HCT116 (cell line): ENCODE data around the gene PDGFA. TPM values are rescaled to one million over a fixed set of nuclear protein-coding genes. Genes with fewer than 3 reads are reported as not detected.

Source experiments
- ATAC-seq: fragments of 200-7000 bp; cut with Tn5 transposase; 2 replicates; pipeline ENCODE4 v1.9.1; 2020; ENCODE audit warnings: mild to moderate bottlenecking, moderate library complexity
- BruUV-seq: library from RNA; stranded (reverse); fragments of 400-500 nt; replicated peaks from 2 replicates; lab custom pipeline; 2021; lab: Mats Ljungman, UMichigan
- CTCF ChIA-PET: fragments of 300-600 bp; sonication (Branson Sonifier 250); formaldehyde crosslinking; loops from one replicate; lab custom pipeline; 2021; ENCODE audit warnings: antibody characterized with exemption; lab: Charles Lee
- POLR2A ChIA-PET: fragments of 300-600, 350-600 bp; sonication (Branson Sonifier 250); formaldehyde crosslinking; loops from one replicate; lab custom pipeline; 2021; ENCODE audit warnings: antibody characterized with exemption; lab: Charles Lee
- RAD21 ChIA-PET, 2 experiments: fragments of 300-600 bp; sonication (Branson Sonifier 250); formaldehyde crosslinking; loops; one replicate each; lab custom pipeline; 2023; ENCODE audit warnings: low total read pairs in 2 of 2; ENCODE audit not compliant: uncharacterized antibody in 2 of 2, unreplicated experiment in 2 of 2, low non-redundant PET in 1 of 2; lab: Charles Lee
- DNase-seq: peaks from one replicate; pipeline ENCODE4 v3.0.0-alpha.2; 2010; ENCODE audit warnings: low read depth, low spot score
- H2AFZ ChIP-seq: fragments of 200-600 bp; shearing (Covaris generic), sonication (generic); 2 replicates; pipeline ENCODE4 v1.6.1; 2017; ENCODE audit warnings: low read depth, mixed run types, mixed read lengths, antibody characterized with exemption, low read length; ENCODE audit not compliant: poor library complexity, severe bottlenecking
- H3K27ac ChIP-seq: 2 replicates; pipeline ENCODE4 v1.5.1; 2012; ENCODE audit warnings: low read depth, low read length
- H3K27me3 ChIP-seq: fragments of 200-600 bp; sonication (generic); 2 replicates; pipeline ENCODE4 v1.6.1; 2016; ENCODE audit warnings: mixed run types, low read length, mixed read lengths; ENCODE audit not compliant: insufficient read depth
- H3K36me3 ChIP-seq, 2 experiments: fragments of 200-500 bp in 1 of 2; fragments of 200-600 bp in 1 of 2; sonication (Bioruptor generic) in 1 of 2; sonication (generic) in 1 of 2; 2 replicates each; pipeline versions ENCODE4 v1.5.1 to v1.6.1; 2014 to 2016; ENCODE audit warnings: low read length in 2 of 2, inconsistent platforms in 1 of 2, mixed read lengths in 1 of 2, mixed run types in 1 of 2; ENCODE audit not compliant: insufficient read depth in 2 of 2, control insufficient read depth in 1 of 2
- H3K4me1 ChIP-seq, 2 experiments: fragments of 200-600 bp in 1 of 2; sonication (generic) in 1 of 2; 2 replicates each; pipeline versions ENCODE4 v1.5.1 to v1.6.1; 2012 to 2017; ENCODE audit warnings: low read length in 2 of 2, inconsistent platforms in 1 of 2, mild to moderate bottlenecking in 1 of 2, mixed read lengths in 1 of 2, mixed run types in 1 of 2, moderate library complexity in 1 of 2; ENCODE audit not compliant: insufficient read depth in 2 of 2, control insufficient read depth in 1 of 2
- H3K4me2 ChIP-seq: fragments of 200-600 bp; sonication (generic); 2 replicates; pipeline ENCODE4 v1.6.1; 2017; ENCODE audit warnings: mixed run types, low read length, mixed read lengths
- H3K4me3 ChIP-seq, 2 experiments: fragments of 200-600 bp in 1 of 2; sonication (generic) in 1 of 2; replicated peaks in 1 of 2; 2 replicates each; pipeline ENCODE4 v1.5.1; 2011 to 2016; ENCODE audit warnings: low read length in 2 of 2, control low read depth in 1 of 2, low read depth in 1 of 2, mild to moderate bottlenecking in 1 of 2, mixed read lengths in 1 of 2, mixed run types in 1 of 2
- H3K79me2 ChIP-seq: fragments of 200-600 bp; sonication (generic); 2 replicates; pipeline ENCODE4 v1.6.1; 2017; ENCODE audit warnings: mild to moderate bottlenecking, mixed run types, low read length, moderate library complexity, mixed read lengths; ENCODE audit not compliant: insufficient read depth
- H3K9ac ChIP-seq: fragments of 200-600 bp; sonication (generic); 2 replicates; pipeline ENCODE4 v1.6.1; 2016; ENCODE audit warnings: low read length, mixed read lengths
- H3K9me2 ChIP-seq: fragments of 200-600 bp; sonication (generic), shearing (Covaris generic); 2 replicates; pipeline ENCODE4 v1.6.1; 2017; ENCODE audit warnings: mixed run types, mild to moderate bottlenecking, moderate library complexity; ENCODE audit not compliant: insufficient read depth
- H3K9me3 ChIP-seq, 2 experiments: fragments of 200-500 bp in 1 of 2; fragments of 200-600 bp in 1 of 2; sonication (Bioruptor generic) in 1 of 2; sonication (generic) in 1 of 2; 2 replicates each; pipeline ENCODE4 v1.6.1; 2014 to 2017; ENCODE audit warnings: low read length in 2 of 2, mixed read lengths in 2 of 2, inconsistent platforms in 1 of 2, low read depth in 1 of 2, mild to moderate bottlenecking in 1 of 2, mixed run types in 1 of 2, moderate library complexity in 1 of 2; ENCODE audit not compliant: control insufficient read depth in 1 of 2, insufficient read depth in 1 of 2
- H4K20me1 ChIP-seq: fragments of 200-600 bp; sonication (generic), shearing (Covaris generic); 2 replicates; pipeline ENCODE4 v1.6.1; 2017; ENCODE audit warnings: mixed run types, mild to moderate bottlenecking, moderate library complexity; ENCODE audit not compliant: insufficient read depth
- EZH2 ChIP-seq: fragments of 200-600 bp; sonication (generic); IDR thresholded peaks from 2 replicates; pipeline ENCODE4 v1.6.1; 2017; ENCODE audit warnings: antibody characterized with exemption, mixed run types
- EZH2phosphoT487 ChIP-seq: fragments of 200-600 bp; IDR thresholded peaks from 2 replicates; pipeline ENCODE4 v1.6.1; 2018; ENCODE audit warnings: antibody characterized with exemption, borderline replicate concordance
- JUND ChIP-seq: IDR thresholded peaks from 2 replicates; pipeline ENCODE4 v1.6.1; 2012
- SIN3A ChIP-seq: IDR thresholded peaks from 2 replicates; pipeline ENCODE4 v1.6.1; 2012; ENCODE audit warnings: low read depth
- SP1 ChIP-seq: IDR thresholded peaks from 2 replicates; pipeline ENCODE4 v1.6.1; 2012; ENCODE audit warnings: low read depth
- TCF7L2 ChIP-seq: IDR thresholded peaks from 2 replicates; pipeline ENCODE4 v1.7.0; 2011; ENCODE audit warnings: borderline replicate concordance, inconsistent platforms; ENCODE audit not compliant: insufficient read depth, insufficient read length; ENCODE audit errors: extremely low read depth
- ZFX ChIP-seq: fragments of 450-650 bp; IDR thresholded peaks from 2 replicates; pipeline ENCODE4 v1.6.1; 2017
- ZNF274 ChIP-seq: fragments of 200-500 bp; sonication (Bioruptor generic); IDR thresholded peaks from 2 replicates; pipeline ENCODE4 v1.6.1; 2014; ENCODE audit warnings: mild to moderate bottlenecking, low read depth, low read length, inconsistent platforms
- intact Hi-C: fragments of 100-400 bp; cut with micrococcal nuclease; formaldehyde crosslinking; loops from 2 replicates; pipeline ENCODE4 v1.10.0; 2022
- total RNA-seq: library from RNA; stranded (reverse); gene quantifications from one replicate; pipeline ENCODE4 v1.2.1, GENCODE V29; 2021; ENCODE audit not compliant: unreplicated experiment
- TF ChIP-seq, protein P1 (sequence below): IDR thresholded peaks from 2 replicates; pipeline ENCODE4 v1.6.1; 2012; ENCODE audit warnings: low read depth

Gene PDGFA
- total RNA-seq, 1 experiment from 2014 or later, result 44.7 TPM

DNA sequence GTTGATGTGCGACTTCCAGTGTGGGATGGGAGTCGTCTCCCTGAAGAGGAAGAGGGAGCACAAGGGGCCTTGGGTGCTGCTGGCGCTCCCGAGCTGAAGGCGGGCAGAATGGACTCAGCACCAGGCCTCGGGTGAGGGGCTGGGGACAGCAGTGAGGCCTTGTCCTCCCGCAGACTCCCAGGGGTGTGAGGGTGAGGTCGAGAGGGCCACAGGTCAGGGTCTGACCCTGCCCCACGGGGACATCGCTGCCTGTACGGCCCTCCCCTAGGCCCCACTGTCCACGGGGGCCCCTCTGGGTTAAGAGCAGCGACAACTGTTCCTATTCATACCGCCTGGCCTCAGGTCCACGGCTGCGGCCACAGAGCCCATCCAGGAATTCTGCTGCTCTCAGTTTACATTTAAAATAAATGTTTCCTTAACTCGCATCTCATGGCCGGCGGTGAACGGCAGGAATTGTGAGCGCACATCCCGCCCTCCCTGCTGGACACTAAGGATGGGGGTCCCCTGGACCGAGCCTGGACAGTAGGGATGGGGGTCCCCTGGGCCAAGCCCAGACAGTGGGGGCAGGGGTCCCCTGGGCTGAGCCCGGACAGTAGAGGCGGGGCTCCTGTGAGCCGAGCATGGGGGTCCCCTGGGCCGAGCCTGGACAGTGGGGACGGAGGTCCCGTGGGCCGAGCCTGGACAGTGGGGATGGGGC lies 61.7 kb downstream of the PDGFA start:
- intact Hi-C loops, result no loop called here
- TF ChIP-seq JUND (no peak), ZNF274 (no peak), EZH2 (no peak), SP1 (no peak), EZH2phosphoT487 (no peak), SIN3A (no peak), TCF7L2 (no peak), ZFX (no peak)
- TF ChIP-seq, protein P1, sequence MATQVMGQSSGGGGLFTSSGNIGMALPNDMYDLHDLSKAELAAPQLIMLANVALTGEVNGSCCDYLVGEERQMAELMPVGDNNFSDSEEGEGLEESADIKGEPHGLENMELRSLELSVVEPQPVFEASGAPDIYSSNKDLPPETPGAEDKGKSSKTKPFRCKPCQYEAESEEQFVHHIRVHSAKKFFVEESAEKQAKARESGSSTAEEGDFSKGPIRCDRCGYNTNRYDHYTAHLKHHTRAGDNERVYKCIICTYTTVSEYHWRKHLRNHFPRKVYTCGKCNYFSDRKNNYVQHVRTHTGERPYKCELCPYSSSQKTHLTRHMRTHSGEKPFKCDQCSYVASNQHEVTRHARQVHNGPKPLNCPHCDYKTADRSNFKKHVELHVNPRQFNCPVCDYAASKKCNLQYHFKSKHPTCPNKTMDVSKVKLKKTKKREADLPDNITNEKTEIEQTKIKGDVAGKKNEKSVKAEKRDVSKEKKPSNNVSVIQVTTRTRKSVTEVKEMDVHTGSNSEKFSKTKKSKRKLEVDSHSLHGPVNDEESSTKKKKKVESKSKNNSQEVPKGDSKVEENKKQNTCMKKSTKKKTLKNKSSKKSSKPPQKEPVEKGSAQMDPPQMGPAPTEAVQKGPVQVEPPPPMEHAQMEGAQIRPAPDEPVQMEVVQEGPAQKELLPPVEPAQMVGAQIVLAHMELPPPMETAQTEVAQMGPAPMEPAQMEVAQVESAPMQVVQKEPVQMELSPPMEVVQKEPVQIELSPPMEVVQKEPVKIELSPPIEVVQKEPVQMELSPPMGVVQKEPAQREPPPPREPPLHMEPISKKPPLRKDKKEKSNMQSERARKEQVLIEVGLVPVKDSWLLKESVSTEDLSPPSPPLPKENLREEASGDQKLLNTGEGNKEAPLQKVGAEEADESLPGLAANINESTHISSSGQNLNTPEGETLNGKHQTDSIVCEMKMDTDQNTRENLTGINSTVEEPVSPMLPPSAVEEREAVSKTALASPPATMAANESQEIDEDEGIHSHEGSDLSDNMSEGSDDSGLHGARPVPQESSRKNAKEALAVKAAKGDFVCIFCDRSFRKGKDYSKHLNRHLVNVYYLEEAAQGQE, result no peak
- ChIA-PET POLR2A (no interaction called here), RAD21 (no interaction called here), CTCF (no interaction called here)
- H3K4me1 ChIP-seq, result no peaks in the 10 kb centered on the region
- H3K4me3 ChIP-seq, result no peak overlapping the region
- DNase-seq (no peak), ATAC-seq (no peak)
- H3K4me2 ChIP-seq, result no peak overlapping the region
- H3K9me3 ChIP-seq, result no peaks in the 10 kb centered on the region
- no peak overlapping the region for H3K9ac ChIP-seq
- no peaks in the 10 kb centered on the region for H3K9me2 ChIP-seq
- H3K27ac ChIP-seq, result no peak overlapping the region
- BruUV-seq, result no TSS peak
- no peaks in the 10 kb centered on the region for H3K79me2 ChIP-seq
- H3K36me3 ChIP-seq, result no peaks in the 10 kb centered on the region
- H2AFZ ChIP-seq, result no peak overlapping the region
- H3K27me3 ChIP-seq, result no peaks in the 10 kb centered on the region
- H4K20me1 ChIP-seq, result no peaks in the 10 kb centered on the region
